Endodermal cell (in vitro differentiated cells): ENCODE data around the gene VWC2. TPM values are rescaled to one million over a fixed set of nuclear protein-coding genes. Genes with fewer than 3 reads are reported as not detected.
A peak's percentile ranks its signal among the peaks of the same experiment; 100 is the strongest.

ENCODE experiments used
- DNase-seq: peaks from one replicate; pipeline ENCODE4 v3.0.0-alpha.2; 2017
- H3K27ac ChIP-seq: 2 replicates; pipeline ENCODE4 v1.5.1; 2013; ENCODE audit warnings: mild to moderate bottlenecking, low read depth, low read length, moderate library complexity
- H3K27me3 ChIP-seq: 2 replicates; pipeline ENCODE4 v1.6.1; 2013; ENCODE audit warnings: mild to moderate bottlenecking, low read length, moderate library complexity; ENCODE audit not compliant: insufficient read depth, control insufficient read depth, poor library complexity, severe bottlenecking
- H3K36me3 ChIP-seq: 2 replicates; pipeline ENCODE4 v1.7.0; 2013; ENCODE audit warnings: mild to moderate bottlenecking, low read length, moderate library complexity; ENCODE audit not compliant: control insufficient read depth, insufficient read depth
- H3K4me1 ChIP-seq: one replicate; pipeline ENCODE4 v1.7.0; 2013; ENCODE audit warnings: low read length; ENCODE audit not compliant: control insufficient read depth, insufficient read depth
- H3K4me3 ChIP-seq: 2 replicates; pipeline ENCODE4 v1.5.1; 2013; ENCODE audit warnings: mild to moderate bottlenecking, low read length, moderate library complexity
- H3K9ac ChIP-seq: 2 replicates; pipeline ENCODE4 v1.6.1; 2013; ENCODE audit warnings: mild to moderate bottlenecking, low read length, moderate library complexity; ENCODE audit not compliant: poor library complexity, severe bottlenecking; ENCODE audit errors: extremely low read depth
- H3K9me3 ChIP-seq: 2 replicates; pipeline ENCODE4 v1.6.1; 2013; ENCODE audit warnings: mild to moderate bottlenecking, low read length, moderate library complexity; ENCODE audit not compliant: control insufficient read depth
- H3K27ac Mint-ChIP-seq: 2 replicates; pipeline ENCODE4 v1.8.0; 2020; ENCODE audit warnings: mixed read lengths
- H3K27me3 Mint-ChIP-seq: 2 replicates; pipeline ENCODE4 v1.8.0; 2021; ENCODE audit warnings: mild to moderate bottlenecking, mixed read lengths; ENCODE audit not compliant: insufficient read depth
- H3K36me3 Mint-ChIP-seq: 2 replicates; pipeline ENCODE4 v1.8.0; 2020; ENCODE audit warnings: low read depth, mixed read lengths
- H3K4me1 Mint-ChIP-seq: 2 replicates; pipeline ENCODE4 v1.8.0; 2020; ENCODE audit warnings: mixed read lengths
- H3K4me3 Mint-ChIP-seq: 2 replicates; pipeline ENCODE4 v1.8.0; 2020; ENCODE audit warnings: mild to moderate bottlenecking, moderate library complexity, mixed read lengths
- H3K9me3 Mint-ChIP-seq: 2 replicates; pipeline ENCODE4 v1.8.0; 2020; ENCODE audit warnings: mild to moderate bottlenecking, mixed read lengths
- CTCF ChIP-seq: fragments of 200-600 bp; sonication (generic); conservative IDR thresholded peaks from 2 replicates; pipeline ENCODE4 v1.5.0; 2021; ENCODE audit warnings: antibody characterized with exemption, mild to moderate bottlenecking
- WGBS, 2 experiments: methylation state at CpG; one replicate each; pipeline versions ENCODE4 v1.1.5 to v1.1.7; 2013; ENCODE audit warnings: missing lambda C conversion rate in 2 of 2, mixed read lengths in 1 of 2; ENCODE audit not compliant: insufficient coverage in 1 of 2, insufficient read length in 1 of 2; 5-methylcytosine and 5-hydroxymethylcytosine counted together
- total RNA-seq, 2 donors: library from RNA; stranded (reverse); fragmentation: NEBNext Ultra II Directional in 1 of 2; extraction: Animal tissue kit (Norgen Biotek cat#: 25700) in 1 of 2; gene quantifications; 2 replicates in 1 of 2; 3 replicates in 1 of 2; pipeline ENCODE4 v1.2.1, GENCODE V29; 2021

VWC2 gene
- total RNA-seq, 2 donors from 2014 or later, result not detected

DNA sequence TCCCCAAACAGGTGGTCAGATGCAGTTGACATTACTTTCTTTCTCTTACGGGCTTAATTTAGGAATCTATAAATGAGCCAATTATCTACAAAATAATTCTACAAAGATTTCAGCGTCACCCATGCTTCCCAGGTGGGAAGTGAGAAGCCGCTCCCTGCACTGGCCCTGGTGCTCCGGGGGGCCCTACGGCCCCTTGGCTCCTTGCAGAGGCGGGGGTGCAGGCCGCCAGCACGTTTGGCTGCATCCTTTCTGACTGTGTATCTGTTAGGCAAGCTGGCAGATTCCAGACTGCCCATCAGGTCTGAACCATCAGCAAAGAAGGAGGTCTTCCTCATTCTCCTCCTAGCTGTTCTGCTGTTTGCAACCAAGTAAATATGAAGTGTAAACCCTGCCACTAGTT lies 16.3 kb downstream of the VWC2 start:
- Mint-ChIP-seq H3K36me3 (no peaks in the 10 kb centered on the region), H3K27ac (no peak overlapping the region), H3K4me3 (no peak overlapping the region), H3K9me3 (no peaks in the 10 kb centered on the region), H3K4me1 (peaks cover 15% of the 10 kb centered on the region), H3K27me3 (peaks cover 6% of the 10 kb centered on the region)
- no peak overlapping the region for H3K27ac ChIP-seq
- DNase-seq, result no peak
- H3K27me3 ChIP-seq, result no peaks in the 10 kb centered on the region
- H3K4me1 ChIP-seq, result peaks cover 4% of the 10 kb centered on the region
- no peak overlapping the region for H3K9ac ChIP-seq
- H3K4me3 ChIP-seq, result no peak overlapping the region
- H3K36me3 ChIP-seq, result no peaks in the 10 kb centered on the region
- no peak for TF ChIP-seq CTCF
- 89 to 95% methylated on average over 4 to 8 of the region's 8 CpGs for WGBS, 2 experiments
- no peaks in the 10 kb centered on the region for H3K9me3 ChIP-seq

DNA sequence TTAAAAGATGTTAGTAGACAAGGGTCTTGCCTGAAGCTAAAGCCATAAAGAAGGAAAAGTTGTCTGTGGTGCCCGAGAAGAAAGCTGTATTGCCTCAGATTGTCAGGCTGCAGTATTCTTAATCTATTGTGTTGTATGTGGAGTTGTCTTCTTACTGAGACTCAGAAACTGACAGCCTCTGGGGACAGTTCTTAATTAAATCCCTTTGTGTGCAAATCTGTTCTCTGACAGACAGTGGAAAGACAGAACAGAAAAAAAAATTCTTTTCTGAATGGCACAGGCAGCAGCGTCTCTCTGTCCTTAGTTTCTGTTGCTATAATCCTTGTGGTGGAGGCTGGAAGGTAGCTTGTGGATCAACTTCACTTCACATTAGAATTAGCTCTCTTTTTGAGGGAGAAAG lies 16.8 kb downstream of the VWC2 start:
- Mint-ChIP-seq H3K36me3 (no peaks in the 10 kb centered on the region), H3K27me3 (peaks cover 6% of the 10 kb centered on the region), H3K9me3 (no peaks in the 10 kb centered on the region), H3K4me1 (peaks cover 15% of the 10 kb centered on the region), H3K27ac (no peak overlapping the region), H3K4me3 (no peak overlapping the region)
- no peak for TF ChIP-seq CTCF
- 82% methylated on average over 2 of the region's 2 CpGs; no CpG with 5 or more reads in 1 of the 2 experiments for WGBS, 2 experiments
- no peak overlapping the region for H3K9ac ChIP-seq
- no peaks in the 10 kb centered on the region for H3K27me3 ChIP-seq
- no peak overlapping the region for H3K27ac ChIP-seq
- H3K9me3 ChIP-seq, result no peaks in the 10 kb centered on the region
- no peaks in the 10 kb centered on the region for H3K36me3 ChIP-seq
- no peak overlapping the region for H3K4me3 ChIP-seq
- no peak for DNase-seq
- peaks cover 4% of the 10 kb centered on the region for H3K4me1 ChIP-seq

DNA sequence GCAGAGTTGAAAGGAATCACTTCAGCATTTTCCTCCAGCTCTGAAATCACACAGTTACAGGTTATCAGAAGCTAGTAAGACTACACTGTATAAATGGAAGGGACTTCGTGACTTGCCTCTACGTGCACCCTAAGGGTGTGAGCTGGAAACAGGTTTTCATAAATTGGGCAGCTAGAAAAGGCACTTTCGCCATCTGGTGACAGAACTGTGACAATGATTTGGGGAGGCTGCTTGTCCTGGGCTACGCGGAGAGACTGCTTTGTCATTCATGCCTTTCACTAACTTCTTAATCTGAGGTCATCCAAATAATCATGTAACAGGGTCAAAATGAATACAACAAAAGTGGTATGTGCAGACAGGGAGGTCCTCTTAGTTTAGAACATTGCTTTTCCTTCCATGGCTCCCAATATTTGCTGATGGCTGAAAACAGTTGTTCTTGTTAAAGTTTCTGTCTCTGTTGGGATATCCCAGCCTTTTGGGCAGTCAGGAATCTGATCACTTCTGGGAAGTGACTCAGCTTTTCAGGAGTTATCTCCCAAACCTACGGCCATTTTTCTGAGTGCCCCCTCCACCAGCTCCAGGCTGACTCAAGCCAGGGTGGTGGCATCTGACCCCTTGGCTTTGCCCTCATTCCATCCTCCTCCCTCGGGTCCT lies 17.8 kb downstream of the VWC2 start:
- H3K4me1 Mint-ChIP-seq, result peaks cover 15% of the 10 kb centered on the region
- peaks cover 6% of the 10 kb centered on the region for H3K27me3 Mint-ChIP-seq
- peak overlapping the region; percentile 69 for H3K27ac Mint-ChIP-seq
- Histone ChIP-seq H3K27me3 (no peaks in the 10 kb centered on the region), H3K9ac (no peak overlapping the region), H3K9me3 (no peaks in the 10 kb centered on the region), H3K4me1 (peaks cover 4% of the 10 kb centered on the region), H3K36me3 (no peaks in the 10 kb centered on the region), H3K27ac (no peak overlapping the region), H3K4me3 (no peak overlapping the region)
- TF ChIP-seq CTCF, result peak; percentile 77
- peak; percentile 82 for DNase-seq
- no peaks in the 10 kb centered on the region for H3K36me3 Mint-ChIP-seq
- WGBS, 2 experiments, result 37 to 75% methylated on average over 2 to 7 of the region's 7 CpGs
- no peaks in the 10 kb centered on the region for H3K9me3 Mint-ChIP-seq
- H3K4me3 Mint-ChIP-seq, result no peak overlapping the region
